ENCODE results near the gene HEBP1. TPM values are rescaled to one million over a fixed set of nuclear protein-coding genes. Genes with fewer than 3 reads are reported as not detected.
A peak's percentile ranks its signal among the peaks of the same experiment; 100 is the strongest.

HEBP1 gene
- total RNA-seq, 2 donors from 2014 or later = 56.4 to 63.2 TPM

DNA sequence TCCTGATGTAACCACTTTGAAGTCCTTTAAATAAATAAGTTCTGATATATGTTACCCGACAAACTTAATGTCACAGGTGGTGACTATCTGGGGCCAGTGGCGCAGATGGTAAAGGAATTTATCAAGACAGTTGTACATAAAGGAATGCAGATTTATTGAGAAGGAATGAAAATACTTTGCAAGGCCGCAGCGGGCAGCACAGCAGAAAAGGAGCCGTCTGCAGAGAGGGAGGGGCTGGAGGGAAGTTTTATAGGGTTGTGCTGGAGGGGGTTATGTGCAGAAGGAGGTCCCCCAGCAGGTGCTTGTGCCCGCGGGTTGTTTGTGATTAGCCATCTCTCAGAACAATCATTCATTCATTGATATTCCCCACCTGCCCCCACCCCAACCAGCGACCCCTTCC is 65.5 kb downstream of the HEBP1 start:
- DNase-seq (ENCODE audit: low spot score) = peak; percentile 49
- intact Hi-C loops (cut with DNase I) = no loop called here

DNA sequence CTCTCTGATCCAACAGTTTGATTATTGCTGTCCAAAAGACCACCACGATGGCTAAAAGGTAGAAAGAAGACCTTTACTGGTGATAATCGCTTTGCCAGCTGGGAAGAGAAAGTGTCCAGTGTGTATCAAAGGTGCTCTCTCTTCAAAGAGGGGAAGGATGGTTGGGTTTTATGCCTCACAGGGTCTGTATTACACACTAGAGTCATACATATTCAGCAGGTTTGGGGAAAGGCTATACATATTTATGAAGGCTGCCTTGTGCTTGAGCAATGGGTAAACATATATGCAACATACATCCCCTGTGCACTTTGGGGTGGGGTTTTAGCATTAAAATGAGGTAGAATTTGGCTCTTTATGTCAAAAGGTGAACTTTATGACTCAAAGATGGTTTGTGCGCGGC is 66.3 kb downstream of the HEBP1 start:
- no peak for DNase-seq (ENCODE audit: low spot score)
- intact Hi-C loops (cut with DNase I) = no loop called here

DNA sequence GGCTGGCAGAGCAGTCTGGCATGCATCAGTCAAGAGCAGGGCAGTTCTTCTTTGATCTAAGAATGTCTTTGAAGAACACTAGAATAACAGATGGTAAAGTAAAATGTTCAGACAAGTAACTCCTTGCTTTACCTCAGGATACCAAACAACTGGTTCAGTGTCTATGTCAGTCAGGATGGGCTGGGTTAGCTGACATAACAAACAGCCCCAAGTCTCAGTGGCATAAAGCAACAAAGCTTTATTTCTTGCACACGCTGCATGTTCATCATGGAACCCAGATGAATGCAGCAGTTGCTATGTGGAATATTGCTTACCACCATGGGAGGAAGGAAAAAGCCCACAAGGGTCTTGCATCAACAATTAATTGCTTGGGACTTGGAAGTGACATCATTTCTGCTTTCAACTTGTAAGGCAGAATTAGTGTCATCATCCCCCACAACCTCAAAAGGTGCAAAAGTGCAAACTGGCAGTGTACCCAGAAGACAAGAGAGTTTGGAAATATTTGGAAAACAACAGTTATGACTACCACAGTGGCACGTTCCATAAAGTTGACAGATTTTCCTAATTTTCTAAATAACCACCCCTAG is 69.3 kb downstream of the HEBP1 start:
- intact Hi-C loops (cut with DNase I) = no loop called here
- no peak for DNase-seq (ENCODE audit: low spot score)

DNA sequence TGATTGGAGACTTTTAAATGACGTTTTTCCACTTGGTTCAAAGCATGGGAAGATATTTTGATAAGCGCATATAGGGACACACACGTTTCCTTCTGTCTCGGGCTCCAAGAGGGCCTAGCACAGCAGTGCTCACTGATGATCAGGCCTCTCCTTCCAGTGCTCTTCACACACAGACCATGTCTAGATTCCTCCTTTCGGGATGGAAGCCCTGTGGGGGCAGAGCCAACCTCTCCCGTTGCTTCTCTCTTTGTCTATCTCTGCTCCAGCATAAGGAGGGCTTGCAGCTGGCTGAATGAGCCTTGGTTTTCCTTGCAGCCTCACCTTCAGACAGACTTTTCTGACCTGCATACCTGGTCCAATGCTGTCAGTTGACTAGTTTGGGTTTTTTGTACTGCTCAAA is 70.4 kb downstream of the HEBP1 start:
- no peak for DNase-seq (ENCODE audit: low spot score)
- intact Hi-C loops (cut with DNase I) = no loop called here

DNA sequence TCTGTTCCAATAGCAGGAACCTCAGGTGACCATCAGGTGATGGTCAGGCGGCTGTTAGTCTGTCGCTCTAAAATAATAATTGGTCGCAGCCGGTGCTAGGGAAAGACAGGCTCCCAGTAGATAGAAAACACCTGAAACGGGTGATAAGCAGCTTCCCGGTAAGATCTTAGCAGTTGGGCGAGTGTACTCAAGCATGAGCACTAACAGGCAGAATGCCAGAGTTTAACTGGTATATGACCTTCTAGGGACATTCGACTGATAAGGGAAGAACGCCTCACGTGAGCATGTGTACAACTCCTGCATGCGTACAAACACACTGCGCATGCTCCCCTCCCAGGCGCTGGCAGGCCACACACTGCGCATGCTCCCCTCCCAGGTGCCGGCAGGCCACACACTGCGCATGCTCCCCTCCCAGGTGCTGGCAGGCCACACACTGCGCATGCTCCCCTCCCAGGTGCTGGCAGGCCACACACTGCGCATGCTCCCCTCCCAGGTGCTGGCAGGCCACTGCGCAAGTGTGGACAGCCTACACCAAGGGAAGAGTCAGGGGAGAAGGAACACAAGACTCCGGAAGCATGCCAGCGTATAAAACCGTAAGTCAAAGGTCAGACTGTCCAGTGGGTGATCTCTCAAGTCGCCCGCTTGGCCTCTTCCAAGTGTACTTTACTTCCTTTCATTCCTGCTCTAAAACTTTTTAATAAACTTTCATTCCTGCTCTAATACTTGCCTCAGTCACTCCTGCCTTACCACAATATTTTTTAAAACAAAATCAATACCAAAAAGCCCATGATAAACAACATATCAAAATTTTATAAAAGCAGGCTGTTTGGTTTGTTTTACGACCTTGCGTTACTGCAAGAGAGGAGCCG is 72.6 kb downstream of the HEBP1 start:
- peak; percentile 85 for DNase-seq (ENCODE audit: low spot score)
- intact Hi-C loops (cut with DNase I) = no loop called here

DNA sequence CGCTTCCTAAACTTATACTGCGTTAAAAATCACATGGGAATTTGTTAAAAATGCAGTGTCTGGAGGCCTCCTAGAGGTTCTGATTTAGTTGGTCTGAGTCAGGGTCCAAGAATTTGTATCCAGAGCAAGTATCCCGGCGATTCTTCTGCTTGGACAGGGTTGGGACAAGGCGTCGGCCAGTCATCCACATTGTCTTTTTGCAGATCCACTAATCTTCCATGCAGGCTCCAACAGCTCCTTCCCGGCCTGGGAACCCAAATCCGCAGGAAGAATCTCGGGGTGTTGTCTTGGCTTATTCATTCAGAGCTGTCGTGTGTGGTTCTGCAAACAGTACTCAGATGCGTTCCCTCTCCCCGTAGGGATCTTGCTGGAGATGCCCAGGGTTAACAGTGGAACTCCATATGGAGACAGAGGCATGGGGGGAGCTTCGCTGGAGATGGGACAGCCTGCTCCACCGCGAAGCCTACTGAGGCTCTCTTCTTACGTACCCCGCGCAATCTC is 73.4 kb downstream of the HEBP1 start:
- intact Hi-C loops (cut with DNase I) = no loop called here
- DNase-seq (ENCODE audit: low spot score) = no peak

DNA sequence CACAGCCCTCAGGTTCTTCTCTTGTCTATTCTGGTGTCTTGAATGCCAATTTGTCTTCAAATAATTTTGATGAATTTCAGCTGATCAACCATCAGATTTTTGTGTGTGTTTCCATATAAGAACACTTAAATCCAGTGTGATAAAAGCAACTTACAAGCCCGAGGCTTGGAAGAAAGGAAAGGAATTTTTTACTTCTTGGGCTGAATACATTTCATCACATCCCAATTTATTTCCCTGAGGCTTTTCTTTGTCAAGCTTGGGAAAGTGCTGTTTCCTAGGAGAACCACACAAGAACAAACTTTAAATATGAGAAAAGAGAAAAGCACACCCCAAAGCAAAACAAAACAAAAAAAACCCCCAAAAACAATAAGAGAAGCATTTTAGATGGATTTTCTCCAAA is 74.7 kb downstream of the HEBP1 start:
- intact Hi-C loops (cut with DNase I) = no loop called here
- no peak for DNase-seq (ENCODE audit: low spot score)

Other genes starting within 250 kb of the HEBP1 start
- gene APOLD1, start 214.6 kb downstream of the HEBP1 start, total RNA-seq = 10 to 100 TPM; 22.4 to 45.1 TPM
- 10 to 100 TPM; 40.9 to 43.1 TPM for gene DDX47, start 186.9 kb downstream of the HEBP1 start, total RNA-seq
- gene GPRC5A, start 108.7 kb downstream of the HEBP1 start, total RNA-seq = 10 to 100 TPM; 16.2 to 23.4 TPM
- gene GPRC5D, start 48.1 kb downstream of the HEBP1 start, total RNA-seq = not detected
- 1 to 10 TPM; 4.5 to 4.9 TPM for gene FAM234B, start 44.1 kb upstream of the HEBP1 start, total RNA-seq
- not detected for gene GSG1, start 103.4 kb upstream of the HEBP1 start, total RNA-seq
- 100 to 1,000 TPM; 596 to 746 TPM for gene EMP1, start 196.5 kb upstream of the HEBP1 start, total RNA-seq

Data from posterior vena cava (tissue), 2 donors.